HUES6 (cell line): Measurements from ENCODE around the gene NFYC.

Source experiments
- H3K27ac ChIP-seq: 2 replicates; pipeline ENCODE4 v1.7.0; 2013; ENCODE audit warnings: low read depth, mild to moderate bottlenecking, low read length, inconsistent platforms
- H3K27me3 ChIP-seq: 2 replicates; pipeline ENCODE4 v1.6.1; 2013; ENCODE audit warnings: low read length; ENCODE audit not compliant: control insufficient read depth, insufficient read depth
- H3K36me3 ChIP-seq: 2 replicates; pipeline ENCODE4 v1.6.1; 2013; ENCODE audit warnings: low read length; ENCODE audit not compliant: control insufficient read depth, insufficient read depth
- H3K4me1 ChIP-seq: 2 replicates; pipeline ENCODE4 v1.6.1; 2013; ENCODE audit warnings: low read length; ENCODE audit not compliant: control insufficient read depth, insufficient read depth
- H3K4me3 ChIP-seq: 2 replicates; pipeline ENCODE4 v1.5.1; 2013; ENCODE audit warnings: low read depth, low read length
- H3K9ac ChIP-seq: one replicate; pipeline ENCODE4 v1.6.1; 2013; ENCODE audit warnings: mild to moderate bottlenecking, low read length
- H3K9me3 ChIP-seq: 2 replicates; pipeline ENCODE4 v1.6.1; 2013; ENCODE audit warnings: low read depth, low read length; ENCODE audit not compliant: control insufficient read depth, insufficient read depth

Gene NFYC

DNA sequence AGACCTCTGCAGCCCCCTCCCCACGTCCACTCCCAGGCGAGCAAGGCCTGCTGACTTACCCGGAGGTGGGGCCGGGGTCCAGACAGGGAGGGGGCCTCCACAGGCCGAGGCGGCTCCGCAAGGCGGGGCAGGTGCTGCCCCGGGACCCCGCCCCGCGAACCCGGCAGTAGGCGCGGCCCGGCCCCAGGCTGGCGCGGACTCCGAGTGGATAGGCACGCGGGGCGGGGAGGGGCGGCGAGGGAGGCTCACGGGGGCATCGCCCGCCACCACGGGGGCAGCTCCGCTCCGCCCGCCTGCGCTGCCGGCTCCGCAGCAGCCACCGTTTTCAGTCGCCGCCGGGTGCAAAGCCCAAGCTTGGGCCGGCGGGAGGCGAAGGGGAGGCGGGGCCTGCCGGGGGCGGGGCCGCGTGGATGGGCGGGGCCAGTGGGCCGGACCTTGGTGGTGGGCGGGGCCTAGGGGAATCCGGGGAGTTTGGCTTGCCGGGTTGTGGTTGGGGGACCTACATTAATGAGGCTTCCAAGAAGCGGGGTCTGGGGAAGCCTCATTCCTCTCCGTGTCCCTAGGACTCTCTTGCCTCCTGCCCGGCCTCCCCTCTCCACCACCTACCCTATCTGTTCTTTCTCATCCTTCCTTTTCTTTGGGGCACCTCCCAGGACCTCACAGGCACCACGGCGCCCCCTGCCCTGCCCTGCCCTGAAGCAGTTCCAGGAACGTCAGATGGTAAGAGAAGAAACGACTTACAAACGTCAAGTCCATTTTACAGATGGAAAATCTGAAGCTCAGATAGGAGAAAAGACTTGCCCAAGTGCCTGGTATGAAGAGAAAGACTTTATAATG is 26.0 kb upstream of the NFYC start, which contains the start of gene RIMS3:
Gene RIMS3 (minus strand): TSS at position 348 of the 837 bp plus-strand sequence. CDS start 23,757 bp downstream, outside the sequence.
- Histone ChIP-seq H3K9ac (peak within 1 kb of the TSS; percentile 38), H3K4me1 (peaks cover 42% of the 10 kb centered on the region), H3K4me3 (peak within 1 kb of the TSS; percentile 97), H3K27ac (no peak within 1 kb of the TSS), H3K9me3 (no peaks in the 10 kb centered on the region), H3K36me3 (no peaks in the 10 kb centered on the region), H3K27me3 (no peaks in the 10 kb centered on the region)

- Histone ChIP-seq H3K9ac (no peak overlapping the region), H3K9me3 (no peaks in the 10 kb centered on the region), H3K4me1 (peaks cover 16% of the 10 kb centered on the region), H3K4me3 (peak overlapping the region; percentile 45), H3K27ac (no peak overlapping the region), H3K36me3 (no peaks in the 10 kb centered on the region), H3K27me3 (no peaks in the 10 kb centered on the region)
Observed at GRCh38 chr1:40668769-40669525, 22.6 kb upstream of the NFYC start.

DNA sequence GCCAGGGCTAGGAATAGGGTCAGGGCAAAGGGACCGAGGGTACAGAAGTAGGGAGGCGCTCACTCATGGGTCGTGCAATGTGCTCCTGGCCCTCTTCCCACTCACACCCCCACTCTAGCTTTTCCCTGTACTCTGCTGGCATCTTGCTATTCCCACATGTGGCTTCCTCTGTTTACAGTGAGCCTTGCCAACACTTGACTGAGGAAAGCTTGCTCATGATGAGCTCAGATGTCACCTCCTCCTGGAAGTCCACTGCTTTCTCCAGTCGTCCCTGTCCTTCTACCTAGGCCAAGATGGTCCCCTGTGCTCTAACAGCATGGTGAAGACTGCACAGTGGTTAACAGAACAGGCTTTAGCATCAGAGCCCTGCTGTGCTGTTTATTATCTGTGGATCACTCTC is 18.1 kb upstream of the NFYC start:
- Histone ChIP-seq H3K27me3 (no peaks in the 10 kb centered on the region), H3K9ac (no peak overlapping the region), H3K36me3 (no peaks in the 10 kb centered on the region), H3K4me3 (no peak overlapping the region), H3K4me1 (no peaks in the 10 kb centered on the region), H3K27ac (no peak overlapping the region), H3K9me3 (no peaks in the 10 kb centered on the region)

- H3K9me3 ChIP-seq = no peaks in the 10 kb centered on the region
- H3K9ac ChIP-seq = no peak overlapping the region
- H3K4me1 ChIP-seq = no peaks in the 10 kb centered on the region
- no peak overlapping the region for H3K27ac ChIP-seq
- no peak overlapping the region for H3K4me3 ChIP-seq
- no peaks in the 10 kb centered on the region for H3K36me3 ChIP-seq
- H3K27me3 ChIP-seq = no peaks in the 10 kb centered on the region
Observed at GRCh38 chr1:40676501-40676900, 15.0 kb upstream of the NFYC start.

DNA sequence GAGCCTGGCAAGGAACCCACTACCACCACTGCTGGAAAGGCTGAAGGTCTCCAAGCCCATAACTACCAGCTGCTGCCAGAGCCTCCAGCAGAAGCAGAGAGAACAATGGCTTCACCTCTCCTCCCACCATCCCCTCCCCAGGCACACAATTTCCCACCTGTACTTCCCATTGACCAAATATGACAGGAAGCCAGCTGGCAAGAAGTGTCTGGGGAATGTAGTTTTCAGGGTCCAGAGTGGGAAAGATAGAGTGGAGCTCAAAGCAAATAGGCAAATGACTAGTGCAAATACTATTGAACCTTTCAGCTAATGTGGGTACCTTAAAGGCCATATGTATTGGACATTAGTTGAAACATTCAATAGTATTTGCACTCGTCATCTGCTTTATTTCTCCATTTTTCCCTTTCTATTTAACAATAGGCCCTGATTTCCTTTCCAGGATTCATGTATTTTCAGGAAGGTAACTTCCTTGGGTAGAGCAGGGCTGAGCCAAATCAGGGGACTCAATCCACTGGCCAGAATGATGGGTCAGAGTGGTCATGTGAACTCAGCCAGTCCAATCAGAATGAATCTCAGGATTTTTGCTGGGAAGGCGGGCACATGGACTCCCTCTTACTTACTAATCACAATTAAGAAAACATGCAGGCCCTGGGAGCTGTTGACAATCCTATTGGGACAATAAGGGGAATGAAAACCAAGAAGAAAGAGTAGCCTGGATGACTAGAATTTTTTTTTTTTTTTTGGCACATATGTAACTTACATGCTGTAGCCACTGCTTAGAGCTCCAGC is 12.1 kb upstream of the NFYC start:
- no peak overlapping the region for H3K4me3 ChIP-seq
- no peaks in the 10 kb centered on the region for H3K9me3 ChIP-seq
- H3K4me1 ChIP-seq = no peaks in the 10 kb centered on the region
- no peaks in the 10 kb centered on the region for H3K27me3 ChIP-seq
- no peak overlapping the region for H3K27ac ChIP-seq
- H3K36me3 ChIP-seq = no peaks in the 10 kb centered on the region
- no peak overlapping the region for H3K9ac ChIP-seq

DNA sequence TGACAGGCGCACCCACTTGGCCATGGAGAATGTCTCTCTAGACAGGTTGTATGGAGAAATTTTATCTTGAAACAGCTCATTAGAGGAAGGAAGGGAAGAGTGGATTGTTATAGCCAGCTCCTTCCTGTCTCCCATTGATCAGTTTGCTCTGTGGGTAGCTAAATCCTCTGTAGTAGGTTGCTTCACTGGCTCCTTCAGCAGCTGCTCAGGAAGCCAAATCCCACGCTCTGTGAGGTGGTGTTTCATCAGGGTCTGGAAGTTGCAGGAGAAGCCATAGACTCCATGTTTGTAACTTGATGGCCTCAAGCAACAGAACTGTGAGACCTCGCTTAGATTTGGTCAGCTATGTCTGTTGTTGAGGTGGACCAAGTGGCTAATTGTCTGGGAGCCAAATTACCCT is 6.8 kb upstream of the NFYC start:
- Histone ChIP-seq H3K9ac (no peak overlapping the region), H3K4me3 (no peak overlapping the region), H3K4me1 (no peaks in the 10 kb centered on the region), H3K27ac (no peak overlapping the region), H3K27me3 (no peaks in the 10 kb centered on the region), H3K9me3 (no peaks in the 10 kb centered on the region), H3K36me3 (peaks cover 12% of the 10 kb centered on the region)

DNA sequence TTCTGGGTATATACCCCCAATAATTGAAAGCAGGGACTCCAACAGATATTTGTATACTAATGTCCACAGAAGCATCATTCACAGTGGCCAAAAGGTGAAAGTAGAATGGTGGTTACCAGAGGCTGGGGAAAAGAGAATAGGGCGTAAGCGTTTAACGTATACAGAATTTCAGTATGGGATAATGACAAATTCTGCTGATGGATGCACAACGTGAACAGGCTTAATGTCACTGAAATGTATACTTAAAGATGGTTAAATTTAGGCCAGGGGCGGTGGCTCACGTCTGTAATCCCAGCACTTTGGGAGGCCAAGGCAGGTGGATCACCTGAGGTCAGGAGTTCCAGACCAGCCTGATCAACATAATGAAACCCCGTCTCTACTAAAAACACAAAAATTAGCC is 4.4 kb upstream of the NFYC start:
- no peak overlapping the region for H3K9ac ChIP-seq
- H3K4me1 ChIP-seq = peaks cover 7% of the 10 kb centered on the region; the same call in 1 of the 2 replicates
- no peaks in the 10 kb centered on the region for H3K27me3 ChIP-seq
- peaks cover 12% of the 10 kb centered on the region for H3K36me3 ChIP-seq
- no peaks in the 10 kb centered on the region for H3K9me3 ChIP-seq
- no peak overlapping the region for H3K4me3 ChIP-seq
- H3K27ac ChIP-seq = no peak overlapping the region

DNA sequence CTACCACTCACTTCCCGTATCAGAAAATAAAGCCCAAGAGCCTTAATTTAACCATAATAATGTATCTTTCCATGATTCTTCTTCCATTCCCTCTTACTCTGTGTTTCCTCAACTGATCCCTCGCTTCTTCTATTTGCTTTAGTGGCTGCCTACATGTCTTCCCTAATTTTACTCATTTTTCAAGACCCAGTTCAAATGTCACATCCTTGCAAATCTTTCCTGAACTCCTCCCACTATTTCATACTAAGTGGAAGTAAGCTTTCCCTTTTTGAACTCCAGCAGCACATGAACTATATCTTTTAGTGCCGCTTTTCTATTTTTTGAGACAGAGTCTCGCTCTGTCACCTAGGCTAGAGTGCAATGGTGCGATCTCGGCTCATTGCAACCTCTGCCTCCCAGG is 3.8 kb upstream of the NFYC start:
- no peak overlapping the region for H3K9ac ChIP-seq
- H3K4me1 ChIP-seq = peaks cover 10% of the 10 kb centered on the region
- no peaks in the 10 kb centered on the region for H3K27me3 ChIP-seq
- H3K27ac ChIP-seq = no peak overlapping the region
- peaks cover 12% of the 10 kb centered on the region for H3K36me3 ChIP-seq
- H3K9me3 ChIP-seq = no peaks in the 10 kb centered on the region
- no peak overlapping the region for H3K4me3 ChIP-seq

DNA sequence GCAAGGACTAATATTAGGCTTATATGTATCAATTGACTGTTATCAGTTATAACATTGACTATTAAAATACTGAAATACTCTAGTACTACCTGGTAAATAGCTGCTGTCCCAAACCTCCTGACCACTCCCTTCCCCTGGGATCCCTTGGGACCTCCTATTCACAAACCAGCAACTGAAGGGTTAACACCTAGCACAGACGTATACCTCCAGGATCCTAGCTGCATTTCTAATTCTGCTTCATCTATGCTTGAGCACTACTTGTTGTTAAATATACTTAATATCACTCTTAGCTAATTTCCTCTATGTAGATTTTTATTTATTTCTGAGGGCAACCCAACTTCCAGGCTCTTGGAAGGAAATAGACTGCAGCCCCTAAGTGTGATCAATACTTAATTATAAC is 1.8 kb upstream of the NFYC start:
- Histone ChIP-seq H3K27ac (no peak overlapping the region), H3K4me1 (peaks cover 14% of the 10 kb centered on the region), H3K9ac (no peak overlapping the region), H3K36me3 (peaks cover 12% of the 10 kb centered on the region), H3K4me3 (no peak overlapping the region), H3K9me3 (no peaks in the 10 kb centered on the region), H3K27me3 (no peaks in the 10 kb centered on the region)

DNA sequence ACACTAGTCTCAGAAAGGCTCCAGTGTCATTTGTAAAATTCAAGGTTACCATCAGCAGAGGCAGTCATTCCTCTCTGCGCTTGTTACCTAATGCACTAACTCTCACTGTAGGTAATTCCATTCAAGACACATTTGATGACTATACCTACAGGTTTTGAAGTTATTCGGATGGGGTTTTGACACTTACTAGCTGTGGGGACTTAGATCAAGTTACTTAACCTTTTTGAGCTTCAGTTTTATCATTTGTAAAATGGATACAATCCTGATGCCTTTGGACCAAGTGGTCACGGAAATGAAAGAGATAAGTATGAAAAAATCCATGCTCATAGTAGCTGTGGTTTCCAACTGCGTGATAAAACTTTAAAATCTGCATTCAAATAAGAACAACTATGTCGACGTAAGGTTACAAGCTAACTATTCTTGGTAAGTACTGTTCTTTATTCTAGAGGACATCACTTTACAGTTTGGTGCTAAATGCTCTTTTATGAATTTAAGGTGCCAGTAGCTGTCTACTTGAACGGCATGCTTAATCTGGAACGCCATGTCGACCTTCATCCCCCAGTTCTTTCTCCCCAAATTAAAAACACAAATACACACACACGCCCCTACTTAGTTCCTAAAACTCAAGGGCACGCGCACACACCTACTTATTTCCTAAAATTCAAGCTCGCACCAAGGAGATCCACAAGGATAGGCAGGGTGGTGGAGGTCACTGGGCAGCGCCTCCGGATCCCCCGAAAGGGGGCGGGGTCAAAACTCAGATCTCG is 550 bp upstream of the NFYC start:
- H3K27me3 ChIP-seq = no peaks in the 10 kb centered on the region
- peak overlapping the region; percentile 99 for H3K9ac ChIP-seq
- no peak overlapping the region for H3K27ac ChIP-seq
- peaks cover 18% of the 10 kb centered on the region for H3K4me1 ChIP-seq
- peak overlapping the region; percentile 82 for H3K4me3 ChIP-seq
- no peaks in the 10 kb centered on the region for H3K9me3 ChIP-seq
- peaks cover 10% of the 10 kb centered on the region for H3K36me3 ChIP-seq
